Islet precursor cell (in vitro differentiated cells): Measurements from ENCODE around the gene C14orf119.

Experiments used
- DNase-seq: peaks from one replicate; pipeline ENCODE4 v3.0.0-alpha.2; 2018

Gene C14orf119, protein sequence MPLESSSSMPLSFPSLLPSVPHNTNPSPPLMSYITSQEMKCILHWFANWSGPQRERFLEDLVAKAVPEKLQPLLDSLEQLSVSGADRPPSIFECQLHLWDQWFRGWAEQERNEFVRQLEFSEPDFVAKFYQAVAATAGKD

DNA sequence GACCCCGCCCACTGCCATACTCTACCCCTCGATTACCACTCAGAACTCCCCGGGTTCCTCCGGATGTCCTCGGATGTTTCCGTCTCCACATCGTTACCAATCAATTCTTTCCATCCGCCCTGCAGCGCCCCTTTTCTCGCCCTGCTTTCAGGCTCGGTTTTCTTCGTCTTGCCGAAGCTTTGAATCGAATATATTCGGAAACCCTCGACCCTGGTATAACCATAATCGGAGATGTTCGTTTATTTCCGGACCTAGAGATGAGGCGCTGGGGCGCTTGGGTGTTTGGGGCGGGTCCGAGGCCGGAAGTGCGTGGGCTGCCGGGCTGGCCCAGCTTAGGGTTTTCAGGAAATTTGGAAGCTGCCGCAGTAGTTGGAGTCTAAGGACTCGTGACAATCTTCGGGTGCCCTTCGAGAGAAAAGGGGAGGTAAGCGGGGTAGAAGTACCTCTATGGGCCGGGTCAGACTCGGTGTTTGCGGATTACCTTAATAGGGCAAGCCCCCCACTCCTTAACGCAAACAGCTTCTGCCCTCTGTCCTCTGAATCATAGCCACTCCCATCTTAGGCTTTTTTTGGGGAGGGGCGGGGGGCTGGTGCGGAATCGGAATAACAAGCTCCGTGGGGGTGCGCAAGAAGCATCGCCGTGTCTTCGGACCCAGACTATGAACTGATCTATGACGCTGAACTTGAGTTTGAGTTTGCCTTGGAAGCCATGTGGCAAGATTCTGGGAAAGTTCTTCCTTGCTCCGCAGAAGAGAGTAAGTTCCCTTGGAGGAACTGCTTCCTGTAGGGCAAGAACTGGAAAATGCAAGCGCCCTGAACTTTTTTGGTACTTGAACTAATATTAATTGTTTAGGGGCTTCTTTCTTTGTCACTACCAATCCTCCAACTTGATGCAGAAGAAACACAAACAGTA lies at the start of gene C14orf119:
C14orf119 (plus strand) TSS at position 310 of the 913 bp plus-strand sequence. CDS start 2,154 bp downstream, outside the sequence.
- DNase-seq: peak; percentile 99

DNA sequence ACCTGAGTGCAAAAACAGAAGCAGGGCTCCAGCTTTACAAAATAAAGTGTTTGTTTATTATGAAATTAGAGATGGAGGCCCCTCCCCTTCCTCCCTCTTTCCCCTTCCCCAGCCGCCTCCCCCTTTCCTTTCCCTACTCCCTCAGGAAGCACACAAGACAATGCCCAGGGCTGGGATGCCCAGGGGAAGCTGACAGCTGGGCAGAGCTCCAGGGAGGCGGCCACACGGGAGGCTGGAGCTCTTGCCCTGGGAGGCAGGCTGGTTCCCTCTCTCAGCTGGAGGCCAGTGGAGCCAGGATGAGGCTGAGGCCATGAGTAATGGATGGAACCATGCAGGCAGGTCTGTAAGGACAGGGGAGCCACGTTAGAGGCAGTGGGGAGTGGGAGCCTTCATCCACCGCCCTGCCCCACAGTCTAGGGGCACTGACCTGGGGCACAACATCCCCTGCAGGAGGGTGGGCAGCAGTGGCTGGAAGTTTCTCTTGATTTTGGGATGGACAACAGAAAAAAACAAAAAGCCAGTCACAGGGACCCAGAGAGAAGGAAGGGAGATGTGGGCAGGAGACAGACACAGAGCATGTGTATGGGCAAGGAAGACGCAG lies 48.2 kb upstream of the C14orf119 start:
- peak; percentile 48 for DNase-seq

DNA sequence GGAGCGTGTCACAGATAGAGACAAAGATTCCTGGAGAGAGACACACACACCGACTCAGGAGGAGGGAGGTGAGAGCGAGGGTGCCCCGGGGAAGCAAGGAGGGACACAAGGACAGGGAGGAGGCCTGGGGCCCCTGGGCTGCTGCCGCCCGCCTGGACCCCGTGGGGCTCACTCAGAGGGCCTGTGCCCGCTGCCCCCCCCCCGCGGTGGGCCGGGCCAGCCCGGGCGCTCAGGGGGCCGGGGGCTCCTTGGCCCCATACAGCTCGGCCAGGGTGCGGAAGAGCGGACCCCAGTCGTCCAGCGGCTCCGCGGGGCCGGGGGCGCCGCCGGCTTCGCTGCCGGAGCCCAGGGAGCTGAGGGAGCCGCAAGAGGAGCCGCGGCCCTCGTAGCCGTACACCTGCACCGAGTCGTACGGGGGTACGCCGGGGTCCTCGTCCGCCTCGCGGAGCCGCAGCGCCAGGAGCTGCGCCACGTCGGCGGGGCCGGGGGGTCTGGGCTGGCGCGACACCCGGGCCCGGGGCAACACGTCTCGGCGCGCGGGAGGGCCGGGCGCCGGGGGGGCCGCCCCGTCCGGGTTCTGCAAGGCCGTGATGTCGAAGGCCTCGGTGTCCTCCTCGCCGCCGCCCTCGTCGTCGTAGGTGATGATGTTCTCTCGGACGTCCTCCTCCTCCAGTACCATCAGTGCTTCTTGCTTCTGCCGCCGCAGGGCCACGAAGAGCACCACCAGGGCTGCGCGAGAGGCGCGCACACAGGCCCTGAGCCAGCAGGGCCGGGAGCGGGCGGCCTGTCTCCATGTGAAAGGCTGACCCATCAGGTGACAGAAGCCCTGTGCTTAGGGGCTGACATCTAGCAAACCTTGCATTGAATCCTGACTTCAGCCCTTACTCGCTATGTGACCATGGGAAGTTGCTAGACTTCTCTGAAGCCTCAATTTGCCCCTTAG lies 47.3 kb upstream of the C14orf119 start:
- DNase-seq: peak; percentile 49

DNA sequence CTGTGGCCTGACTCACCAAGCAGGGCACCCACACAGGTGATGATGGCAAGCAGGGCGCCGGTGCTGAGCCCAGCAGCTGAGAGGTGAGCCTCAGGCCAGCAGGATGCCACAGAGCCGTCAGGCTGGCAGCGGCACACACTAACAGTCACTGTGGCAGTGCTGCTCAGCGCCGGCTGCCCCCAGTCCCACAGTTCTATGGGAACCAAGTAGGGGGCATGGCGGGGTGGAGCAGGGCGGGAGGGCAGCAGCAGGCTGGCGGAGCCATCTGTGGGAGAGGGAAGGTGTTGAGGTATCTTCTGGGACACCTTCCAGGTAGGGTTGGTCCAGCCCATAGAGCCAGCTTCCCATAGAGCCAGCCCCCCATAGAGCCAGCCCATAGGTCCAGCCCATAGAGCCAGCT lies 46.3 kb upstream of the C14orf119 start:
- DNase-seq: no peak

DNA sequence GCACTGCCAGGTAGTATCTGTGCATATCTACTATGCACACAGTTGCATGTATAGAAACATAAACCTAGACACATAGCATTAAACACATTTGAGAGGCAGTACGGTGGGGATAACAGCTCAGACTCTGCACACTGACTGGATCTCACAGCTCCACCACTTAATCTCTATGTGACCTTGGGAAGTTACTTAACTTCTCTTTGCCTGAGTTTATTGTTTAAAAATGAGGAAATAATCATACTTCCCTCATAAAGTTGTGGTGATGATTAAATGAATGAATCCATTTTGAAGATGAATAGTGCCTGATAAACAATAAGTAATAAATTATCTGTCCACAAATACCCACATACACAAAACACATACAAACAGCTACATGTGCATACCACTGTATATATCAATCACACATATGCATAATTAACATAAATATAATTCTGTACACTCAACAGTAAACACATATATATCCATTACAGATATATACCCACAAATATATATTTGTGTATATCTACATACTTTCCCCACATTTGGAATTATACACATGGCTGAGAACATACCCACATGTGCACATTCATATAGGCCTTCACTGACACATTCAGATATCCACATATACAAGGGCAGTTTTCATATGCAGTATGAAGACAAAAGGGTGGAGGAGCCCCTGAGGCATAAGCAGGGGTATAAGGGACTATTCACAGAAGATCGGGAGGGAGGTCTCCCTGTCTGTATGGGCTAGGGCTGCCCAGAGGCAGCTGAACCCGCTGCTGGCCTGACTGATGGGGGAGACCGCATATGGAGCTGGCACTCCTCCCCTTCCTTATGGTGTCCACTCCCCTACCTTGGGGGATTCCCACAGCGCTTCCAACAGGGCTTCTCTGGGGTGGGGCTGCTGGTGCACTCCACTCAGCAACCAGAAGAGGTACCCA lies 43.9 kb upstream of the C14orf119 start:
- no peak for DNase-seq

DNA sequence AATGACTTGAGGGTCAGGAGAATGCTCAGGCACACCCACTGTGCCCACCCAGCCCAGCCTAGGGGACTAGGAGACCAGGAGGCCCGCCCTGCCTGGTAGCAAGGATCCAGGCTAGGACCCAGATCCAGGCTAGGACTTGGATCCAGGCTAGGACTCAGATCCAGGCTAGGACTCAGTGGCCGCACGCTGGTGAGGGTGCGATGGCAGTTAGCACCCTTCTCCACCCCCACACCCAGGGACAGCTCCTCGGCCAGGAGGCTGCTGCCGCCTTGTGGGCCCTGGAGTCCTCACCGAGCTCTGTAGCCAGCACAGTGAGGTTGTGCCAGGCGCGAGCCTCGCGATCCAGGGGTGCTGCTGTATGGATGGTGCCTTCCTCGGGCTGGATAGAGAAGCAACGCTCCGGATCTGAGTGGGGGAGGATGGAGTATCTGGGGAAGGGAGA lies 43.1 kb upstream of the C14orf119 start:
- DNase-seq: no peak

DNA sequence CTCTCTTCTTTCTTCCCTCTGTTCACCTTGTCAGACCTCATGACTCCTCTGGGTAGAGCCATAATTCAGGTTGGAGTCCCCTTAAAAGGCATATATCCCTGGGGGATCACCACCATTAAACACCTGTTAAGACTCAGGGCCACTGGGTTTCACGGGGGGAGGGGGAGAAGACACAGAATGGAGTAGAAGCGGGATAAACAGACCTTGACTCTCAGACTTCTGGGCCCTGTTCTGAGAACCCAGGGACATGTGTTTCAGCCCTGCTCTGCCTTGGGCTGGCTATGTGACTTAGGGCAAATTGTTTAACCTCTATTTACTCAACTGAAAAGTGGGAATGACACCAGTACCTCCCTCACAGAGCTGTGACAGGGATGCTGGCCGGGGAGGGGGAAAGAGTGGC lies 42.6 kb upstream of the C14orf119 start:
- no peak for DNase-seq

DNA sequence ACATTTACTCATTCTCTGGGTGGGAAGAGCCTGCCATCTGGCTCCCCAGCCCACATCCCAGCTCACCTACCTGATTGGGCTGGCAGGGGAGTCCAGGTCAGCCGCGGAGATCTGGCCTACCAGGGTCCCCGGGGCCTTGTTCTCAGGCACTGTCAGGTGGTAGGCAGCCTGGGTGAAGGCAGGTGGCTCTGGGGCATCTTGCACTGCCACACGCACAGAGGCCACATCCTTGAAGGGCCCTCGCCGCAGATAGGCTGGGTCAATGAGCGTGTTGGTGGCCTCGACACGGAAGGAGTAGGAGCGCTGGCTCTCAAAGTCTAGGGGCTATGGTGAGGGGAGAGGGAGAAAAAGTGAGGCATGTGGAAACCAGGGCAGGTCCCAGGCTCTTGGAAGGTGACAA lies 41.9 kb upstream of the C14orf119 start:
- no peak for DNase-seq

DNA sequence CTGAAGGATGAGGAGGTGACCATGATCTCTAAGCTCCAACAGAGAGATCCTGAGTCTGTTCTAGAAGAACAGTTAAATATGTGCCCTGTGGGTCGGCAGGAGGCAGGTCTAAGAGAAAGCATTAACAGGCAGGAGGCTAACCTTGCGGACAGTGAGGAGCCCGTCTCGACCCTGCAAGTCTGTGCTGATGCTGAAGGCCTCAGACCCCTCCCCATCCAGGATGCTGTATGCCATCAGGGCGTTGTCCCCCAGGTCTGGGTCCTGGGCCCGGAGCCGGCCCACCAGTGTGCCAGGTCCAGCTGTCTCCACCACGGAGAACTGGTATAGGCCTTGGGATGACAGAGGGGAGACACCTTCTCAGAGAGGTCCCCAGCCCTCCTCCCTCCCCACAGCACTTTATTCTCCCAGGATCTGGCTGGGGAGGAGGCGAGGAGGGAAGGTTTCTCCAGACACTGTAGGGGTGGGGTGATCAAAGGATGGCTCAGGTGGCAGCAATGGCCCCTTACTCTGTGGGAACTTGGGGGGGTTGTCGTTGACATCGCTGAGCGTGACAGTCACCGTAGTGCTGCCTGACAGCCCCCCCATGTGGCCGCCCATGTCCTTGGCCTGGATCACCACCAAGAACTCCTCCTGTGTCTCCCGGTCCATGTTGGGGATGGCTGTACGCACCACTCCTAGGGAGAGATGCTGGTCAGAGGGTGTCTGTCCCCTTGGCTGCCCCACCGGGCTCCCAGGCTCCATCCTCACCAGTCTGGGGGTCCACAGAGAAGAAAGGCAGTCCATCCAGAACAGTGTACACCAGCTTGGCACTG lies 41.1 kb upstream of the C14orf119 start:
- DNase-seq: no peak

DNA sequence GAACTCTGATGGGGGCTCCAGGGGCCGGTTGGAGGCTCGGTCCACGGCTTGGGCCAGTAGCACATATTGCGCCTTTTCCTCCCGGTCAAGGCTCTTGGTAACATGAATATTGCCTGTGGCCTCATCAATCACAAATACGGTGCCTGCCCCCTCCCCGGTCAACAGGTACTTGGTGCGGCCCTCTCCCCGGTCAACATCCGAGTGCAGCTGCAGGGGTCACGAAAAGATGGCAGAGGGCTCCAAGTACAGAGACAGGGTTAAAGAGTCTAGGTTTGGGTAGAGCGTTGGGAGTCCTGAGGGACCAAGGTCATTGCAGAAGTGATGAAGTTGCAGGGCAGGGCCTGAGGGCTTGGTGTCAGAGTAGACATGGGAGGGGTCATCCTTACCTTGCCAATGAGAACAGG lies 40.2 kb upstream of the C14orf119 start:
- DNase-seq: no peak

DNA sequence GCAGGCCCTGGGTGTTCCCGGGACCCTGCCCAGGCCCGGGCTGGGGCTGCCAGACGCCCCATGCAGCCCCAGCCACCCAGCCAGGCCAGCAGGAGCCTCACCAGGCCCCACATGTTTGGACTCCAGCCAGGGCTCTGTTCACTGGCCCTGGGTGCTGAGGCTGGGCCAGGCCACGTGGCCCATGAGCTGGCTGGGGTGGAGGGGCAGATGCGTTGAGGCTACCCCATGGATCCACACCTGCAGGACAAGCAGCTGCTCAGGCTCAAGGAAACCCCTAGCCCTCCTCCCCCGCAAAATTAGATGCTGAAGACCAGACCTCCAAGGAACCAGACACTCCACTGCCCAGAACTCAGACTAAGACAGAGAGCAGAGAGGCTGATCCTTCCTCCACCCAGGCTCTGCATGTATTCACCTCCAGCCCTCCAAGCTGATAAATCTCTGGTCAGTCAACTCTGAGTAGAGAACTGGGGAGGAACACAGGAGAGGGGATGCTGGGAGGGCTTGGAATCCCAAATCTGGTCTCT lies 39.6 kb upstream of the C14orf119 start:
- no peak for DNase-seq

DNA sequence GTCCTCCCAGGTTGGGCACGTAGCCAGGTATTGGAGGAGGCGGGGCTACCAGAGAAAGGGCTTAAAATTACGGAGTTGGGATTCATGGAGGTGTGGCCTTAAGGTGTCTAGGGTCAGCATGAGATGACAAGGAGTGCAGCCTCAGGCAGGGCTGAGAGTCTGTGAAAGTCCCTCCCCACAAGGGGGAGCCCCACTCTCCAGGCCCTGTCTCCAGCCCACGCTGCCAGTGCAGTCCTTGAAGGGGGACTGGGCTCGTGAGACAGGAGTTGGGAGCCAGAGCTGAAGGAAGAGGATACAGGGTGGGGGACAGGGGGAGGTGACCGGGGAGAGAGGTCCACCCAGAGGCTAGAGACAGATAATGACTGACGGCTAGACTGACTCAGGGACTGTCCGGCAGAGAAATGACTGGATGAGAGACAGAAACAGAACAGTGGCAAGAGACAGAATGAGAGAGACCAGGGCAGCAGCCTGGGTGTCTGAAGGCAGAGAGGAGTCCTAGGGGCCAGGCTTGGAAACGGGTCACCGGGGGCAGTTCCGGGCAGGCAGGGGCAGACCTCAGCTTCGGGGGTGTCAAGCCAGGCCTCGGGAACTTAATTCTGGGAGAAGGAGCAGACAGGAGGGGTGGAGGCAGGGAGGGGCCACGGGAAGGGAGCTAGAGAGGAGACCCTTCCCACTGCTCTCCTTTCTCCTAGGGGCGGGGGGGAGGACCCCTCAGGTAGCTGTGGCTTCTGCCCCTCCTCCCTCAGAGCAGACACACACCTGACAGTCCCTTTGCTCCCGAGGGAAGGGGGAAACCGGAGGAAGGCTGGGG lies 39.0 kb upstream of the C14orf119 start:
- DNase-seq: peak; percentile 96

DNA sequence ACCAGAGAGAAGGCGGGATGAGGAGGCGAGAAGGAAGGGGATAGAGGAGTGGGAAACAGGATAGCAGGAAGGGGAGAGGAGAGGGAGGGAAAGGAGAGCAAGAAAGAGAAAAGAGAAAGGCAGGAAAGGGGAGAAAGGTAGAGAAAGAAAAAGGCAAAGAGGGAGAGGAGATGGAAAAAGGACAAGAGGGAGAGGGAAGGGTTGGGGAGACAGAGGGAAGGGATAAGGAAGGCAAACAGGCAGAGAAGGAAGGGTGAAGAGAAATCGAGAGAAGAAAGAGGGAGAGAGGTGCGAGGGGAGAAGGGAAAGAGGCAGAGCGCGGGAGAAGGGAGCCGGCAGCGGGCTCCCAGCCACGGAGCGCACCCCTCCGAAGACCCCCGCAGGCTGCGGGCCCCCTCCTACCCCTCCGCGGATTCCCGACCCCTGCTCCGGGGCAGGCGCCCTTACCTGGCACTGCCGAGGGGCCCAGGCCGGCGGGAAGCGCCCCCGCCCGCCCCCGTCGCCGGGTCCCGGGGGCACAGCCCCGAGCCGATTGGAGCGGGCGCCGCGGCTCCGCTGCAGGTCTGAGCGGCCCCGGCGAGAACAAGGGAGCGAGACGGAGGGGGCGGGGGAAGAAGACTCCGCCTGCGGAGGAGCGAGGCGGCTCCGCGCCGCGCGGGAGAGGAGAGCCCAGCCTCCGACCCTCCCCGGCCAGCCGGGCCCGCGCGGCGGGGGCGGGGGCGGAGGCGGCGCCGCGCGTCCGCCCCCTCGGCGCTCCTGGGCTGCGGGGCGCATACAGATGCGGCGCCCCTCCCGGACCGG lies 38.1 kb upstream of the C14orf119 start, which contains the start of gene CDH24:
CDH24 (minus strand) TSS at position 565 of the 801 bp plus-strand sequence. CDS start 1,787 bp downstream, outside the sequence.
- peak; percentile 88 for DNase-seq

DNA sequence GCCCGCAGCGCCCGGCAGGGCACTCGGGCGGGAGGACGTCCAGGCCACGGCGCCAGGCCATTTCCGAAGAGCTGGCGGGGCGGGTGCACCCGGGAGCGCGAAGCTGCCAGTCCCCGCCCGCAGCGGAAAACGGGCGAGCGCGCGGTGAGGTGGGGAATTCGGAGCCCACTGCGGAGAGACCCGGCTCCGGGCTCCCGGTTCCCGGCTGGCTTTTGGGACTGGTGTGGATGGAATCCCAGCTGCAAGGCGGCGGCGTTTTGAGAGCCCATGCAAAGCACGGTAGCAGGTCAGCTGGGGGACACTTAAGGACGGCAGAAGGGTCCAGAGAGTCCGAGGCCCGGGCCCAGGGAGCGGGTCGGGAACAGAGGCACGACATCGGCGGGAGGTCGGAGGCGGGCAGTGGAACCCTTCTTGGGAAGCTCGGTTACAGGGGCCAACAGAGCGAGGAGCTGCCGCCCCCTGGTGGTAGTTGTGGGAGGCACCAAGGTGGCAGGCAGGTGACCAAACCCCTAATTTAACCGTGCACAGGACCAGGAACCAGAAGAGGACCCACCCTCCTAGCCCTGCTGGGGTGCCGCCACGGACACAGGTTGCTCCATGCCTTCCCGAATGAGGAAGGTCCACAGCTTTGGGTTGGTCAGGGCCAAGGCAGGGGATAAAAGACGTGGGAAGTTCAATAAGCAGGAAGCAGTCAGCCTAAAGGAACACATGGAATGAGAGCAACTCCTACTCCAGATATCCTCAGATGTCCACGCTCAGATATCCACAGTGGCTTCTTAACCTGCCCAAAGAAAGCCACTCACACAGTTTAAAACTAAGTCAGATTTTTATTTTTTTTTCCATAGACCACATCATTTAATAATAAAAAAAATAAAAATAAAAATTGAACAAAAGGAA lies 37.3 kb upstream of the C14orf119 start:
- DNase-seq: peak; percentile 95

DNA sequence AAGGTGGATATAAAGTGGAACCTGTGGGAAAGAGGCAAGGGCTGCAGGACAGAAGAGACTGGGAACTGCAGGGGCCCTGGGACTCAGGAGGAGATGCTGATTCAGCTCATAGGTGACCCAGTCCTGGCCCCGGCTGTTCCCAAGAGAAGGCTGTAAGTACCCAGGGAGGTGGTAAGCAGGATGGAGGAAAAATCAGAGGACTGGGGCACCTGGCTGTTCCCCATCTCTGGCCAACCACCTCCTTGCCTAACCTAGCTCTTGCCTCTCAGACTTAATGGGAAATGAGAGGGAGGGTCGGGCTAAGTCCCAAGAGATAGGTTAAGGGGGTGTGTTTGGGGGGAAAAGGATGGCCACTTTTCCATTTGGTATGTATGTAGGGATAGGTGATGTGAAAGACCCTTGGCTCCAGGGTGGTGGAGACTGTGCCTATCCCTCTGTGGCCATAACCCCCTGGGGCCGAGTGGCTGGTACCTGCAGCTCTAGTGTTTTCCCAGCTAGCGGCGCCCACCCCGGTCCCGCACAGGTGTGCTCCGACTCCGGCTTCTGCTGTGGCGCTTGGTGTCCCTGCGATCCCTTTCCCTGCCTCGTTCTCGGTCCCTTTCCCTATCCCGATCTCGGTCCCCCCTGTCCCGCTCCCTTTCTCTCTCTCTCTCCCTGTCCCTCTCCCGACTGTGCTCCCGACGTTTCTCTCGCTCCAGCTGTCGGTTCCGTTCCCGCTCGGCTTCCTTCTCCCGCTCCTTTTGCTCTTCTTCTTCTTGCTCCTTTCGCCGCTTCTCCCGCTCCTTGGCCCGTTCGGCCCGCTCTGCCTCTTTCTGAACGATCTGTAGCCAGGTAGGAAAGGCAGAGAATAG lies 36.4 kb upstream of the C14orf119 start:
- no peak for DNase-seq

DNA sequence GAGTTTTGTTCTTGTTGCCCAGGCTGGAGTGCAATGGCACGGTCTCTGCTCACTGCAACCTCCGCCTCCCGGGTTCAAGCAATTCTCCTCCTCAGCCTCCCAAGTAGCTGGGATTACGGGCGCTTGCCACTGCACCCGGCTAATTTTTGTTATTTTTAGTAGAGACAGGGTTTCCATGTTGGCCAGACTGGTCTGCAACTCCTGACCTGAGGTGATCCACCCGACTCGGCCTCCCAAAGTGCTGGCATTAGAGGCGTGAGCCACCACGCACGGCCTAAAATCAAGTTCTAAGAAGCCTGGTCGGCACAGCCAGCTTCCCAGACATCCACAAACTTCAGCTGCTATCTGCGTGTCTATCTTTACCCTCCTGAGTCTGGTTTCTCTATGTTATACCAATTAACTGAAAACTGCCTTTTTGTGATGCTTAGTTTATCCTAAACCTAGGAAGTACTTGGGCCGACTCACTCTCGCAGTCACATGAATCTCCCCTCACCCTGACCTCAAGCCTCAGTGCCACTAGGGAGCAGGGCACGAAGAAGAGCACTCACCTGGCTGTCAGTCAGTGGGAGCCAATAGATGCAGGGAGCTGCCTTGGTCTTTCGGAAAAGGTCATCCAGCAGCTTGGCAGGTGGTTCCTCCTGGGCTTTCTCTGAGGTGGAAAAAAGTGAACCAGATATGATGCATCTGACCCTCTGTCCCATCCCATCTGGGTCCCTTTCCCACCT lies 34.6 kb upstream of the C14orf119 start:
- no peak for DNase-seq
